Occipital lobe (tissue), 2 donors: ENCODE measurements around the gene PLXNA1. TPM values are rescaled to one million over a fixed set of nuclear protein-coding genes. Genes with fewer than 3 reads are reported as not detected.
A peak's percentile ranks its signal among the peaks of the same experiment; 100 is the strongest.

ENCODE experiments used
- DNase-seq: peaks from one replicate; lab custom pipeline; 2025; lab: John Stamatoyannopoulos, UW
- total RNA-seq: library from RNA; depleted of rRNA; stranded (reverse); fragments of >200 nt; gene quantifications from one replicate; pipeline ENCODE4 v1.2.3, GENCODE V29; 2014

Gene PLXNA1
- total RNA-seq, 1 donor from 2014 or later: 47.7 TPM

GRCh38 chr3:126952983-126953660 is 29.8 kb upstream of the PLXNA1 start:
- DNase-seq: no peak

GRCh38 chr3:126954141-126954842 is 28.6 kb upstream of the PLXNA1 start:
- DNase-seq: no peak

GRCh38 chr3:126955004-126955790 is 27.7 kb upstream of the PLXNA1 start:
- DNase-seq: no peak

- no peak for DNase-seq
Measured at GRCh38 chr3:126956361-126956760, 26.6 kb upstream of the PLXNA1 start.

- DNase-seq: no peak
Measured at GRCh38 chr3:126956866-126957650, 25.9 kb upstream of the PLXNA1 start.

GRCh38 chr3:126957776-126958637 is 24.9 kb upstream of the PLXNA1 start:
- DNase-seq: no peak

GRCh38 chr3:126958638-126959085 is 24.3 kb upstream of the PLXNA1 start:
- no peak for DNase-seq

GRCh38 chr3:126959136-126959920 is 23.6 kb upstream of the PLXNA1 start:
- no peak for DNase-seq

- peak; percentile 36 for DNase-seq
Measured at GRCh38 chr3:126959921-126960603, 22.9 kb upstream of the PLXNA1 start.

GRCh38 chr3:126960604-126960995 is 22.3 kb upstream of the PLXNA1 start:
- DNase-seq: no peak

- DNase-seq: no peak
Measured at GRCh38 chr3:126961191-126961790, 21.6 kb upstream of the PLXNA1 start.

- no peak for DNase-seq
Measured at GRCh38 chr3:126961791-126962461, 21.0 kb upstream of the PLXNA1 start.

- no peak for DNase-seq
Measured at GRCh38 chr3:126962756-126963155, 20.2 kb upstream of the PLXNA1 start.

- DNase-seq: no peak
Measured at GRCh38 chr3:126963261-126964190, 19.4 kb upstream of the PLXNA1 start.

- no peak for DNase-seq
Measured at GRCh38 chr3:126964261-126964660, 18.7 kb upstream of the PLXNA1 start.

GRCh38 chr3:126964950-126965349 is 18.0 kb upstream of the PLXNA1 start:
- no peak for DNase-seq

- no peak for DNase-seq
Measured at GRCh38 chr3:126965526-126966080, 17.3 kb upstream of the PLXNA1 start.
